ENCODE data around the gene ICOSLG. TPM values are rescaled to one million over a fixed set of nuclear protein-coding genes. Genes with fewer than 3 reads are reported as not detected.
A peak's percentile ranks its signal among the peaks of the same experiment; 100 is the strongest.
"Not testable (repeated sequence)": the region's sequence is repeated elsewhere in the genome, so short reads cannot be mapped to it uniquely, and the experiment has no call there.

The ICOSLG gene
- total RNA-seq, 1 experiment from 2014 or later: 9.0 TPM

DNA sequence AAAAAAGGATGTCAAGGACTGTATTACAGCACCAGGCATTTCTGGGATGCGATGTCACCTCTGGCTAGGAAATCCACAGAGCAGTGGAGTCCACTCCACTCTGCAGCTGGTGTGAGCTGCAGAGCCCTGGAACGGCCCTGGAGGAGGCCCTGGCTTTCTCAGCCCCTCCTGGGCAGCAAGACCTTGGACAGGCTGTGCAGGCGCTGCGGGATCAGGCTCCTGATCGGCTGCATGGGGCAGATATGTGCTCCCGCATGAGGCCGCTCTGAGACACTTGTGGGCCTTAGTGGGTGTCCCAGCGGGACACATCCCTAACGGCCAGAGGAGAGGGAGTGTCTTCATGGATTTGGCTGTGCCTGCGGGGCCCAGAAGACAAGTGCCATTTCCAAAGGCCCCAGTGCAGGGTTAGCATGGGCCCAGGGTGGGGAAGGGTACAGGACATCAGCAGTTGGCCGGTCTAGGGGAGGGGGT is 14.8 kb upstream of the ICOSLG start:
- Mint-ChIP-seq H3K27ac (no peak overlapping the region), H3K4me3 (no peak overlapping the region), H3K27me3 (ENCODE audit: low read depth) (no peaks in the 10 kb centered on the region), H3K9me3 (no peaks in the 10 kb centered on the region), H3K36me3 (no peaks in the 10 kb centered on the region), H3K4me1 (no peaks in the 10 kb centered on the region)
- TF ChIP-seq, protein P1, sequence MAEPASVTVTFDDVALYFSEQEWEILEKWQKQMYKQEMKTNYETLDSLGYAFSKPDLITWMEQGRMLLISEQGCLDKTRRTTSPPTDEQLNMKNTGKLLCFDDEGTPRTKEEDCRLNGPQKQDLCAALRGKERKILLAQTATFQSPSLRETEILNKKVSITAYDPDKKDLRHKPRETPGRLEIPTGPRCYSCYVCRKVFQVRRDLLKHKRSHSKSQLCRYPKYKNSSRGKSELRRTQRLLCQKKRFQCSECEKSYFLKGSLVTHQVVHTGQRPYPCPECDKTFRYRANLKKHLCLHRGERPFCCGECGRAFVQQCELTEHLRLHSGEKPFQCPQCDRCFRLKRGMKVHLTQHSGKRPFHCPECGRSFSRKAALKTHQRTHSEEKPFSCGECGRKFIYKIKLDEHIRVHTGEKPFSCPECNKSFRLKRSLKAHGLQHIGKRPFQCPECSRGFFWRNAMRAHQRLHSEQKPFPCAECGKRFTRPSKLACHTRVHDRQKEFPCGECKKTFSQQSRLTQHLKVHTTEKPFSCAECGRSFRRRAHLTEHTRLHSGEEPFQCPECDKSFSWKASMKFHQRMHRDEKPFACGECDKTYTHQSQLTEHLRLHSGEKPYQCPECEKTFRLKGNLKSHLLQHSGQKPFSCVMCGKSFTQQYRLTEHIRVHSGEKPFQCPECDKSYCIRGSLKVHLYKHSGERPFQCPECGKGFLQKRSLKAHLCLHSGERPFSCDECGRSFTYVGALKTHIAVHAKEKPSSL (CRISPR knock-in tag; conservative IDR thresholded peaks at IDR 0.05): no peak
- TF ChIP-seq, protein P2, sequence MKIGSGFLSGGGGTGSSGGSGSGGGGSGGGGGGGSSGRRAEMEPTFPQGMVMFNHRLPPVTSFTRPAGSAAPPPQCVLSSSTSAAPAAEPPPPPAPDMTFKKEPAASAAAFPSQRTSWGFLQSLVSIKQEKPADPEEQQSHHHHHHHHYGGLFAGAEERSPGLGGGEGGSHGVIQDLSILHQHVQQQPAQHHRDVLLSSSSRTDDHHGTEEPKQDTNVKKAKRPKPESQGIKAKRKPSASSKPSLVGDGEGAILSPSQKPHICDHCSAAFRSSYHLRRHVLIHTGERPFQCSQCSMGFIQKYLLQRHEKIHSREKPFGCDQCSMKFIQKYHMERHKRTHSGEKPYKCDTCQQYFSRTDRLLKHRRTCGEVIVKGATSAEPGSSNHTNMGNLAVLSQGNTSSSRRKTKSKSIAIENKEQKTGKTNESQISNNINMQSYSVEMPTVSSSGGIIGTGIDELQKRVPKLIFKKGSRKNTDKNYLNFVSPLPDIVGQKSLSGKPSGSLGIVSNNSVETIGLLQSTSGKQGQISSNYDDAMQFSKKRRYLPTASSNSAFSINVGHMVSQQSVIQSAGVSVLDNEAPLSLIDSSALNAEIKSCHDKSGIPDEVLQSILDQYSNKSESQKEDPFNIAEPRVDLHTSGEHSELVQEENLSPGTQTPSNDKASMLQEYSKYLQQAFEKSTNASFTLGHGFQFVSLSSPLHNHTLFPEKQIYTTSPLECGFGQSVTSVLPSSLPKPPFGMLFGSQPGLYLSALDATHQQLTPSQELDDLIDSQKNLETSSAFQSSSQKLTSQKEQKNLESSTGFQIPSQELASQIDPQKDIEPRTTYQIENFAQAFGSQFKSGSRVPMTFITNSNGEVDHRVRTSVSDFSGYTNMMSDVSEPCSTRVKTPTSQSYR (CRISPR knock-in tag; IDR thresholded peaks at IDR 0.05): no peak
- TF ChIP-seq, protein P3, sequence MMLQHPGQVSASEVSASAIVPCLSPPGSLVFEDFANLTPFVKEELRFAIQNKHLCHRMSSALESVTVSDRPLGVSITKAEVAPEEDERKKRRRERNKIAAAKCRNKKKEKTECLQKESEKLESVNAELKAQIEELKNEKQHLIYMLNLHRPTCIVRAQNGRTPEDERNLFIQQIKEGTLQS (CRISPR knock-in tag; conservative IDR thresholded peaks at IDR 0.05): no peak
- TF ChIP-seq ATF1 (CRISPR knock-in tag; IDR thresholded peaks at IDR 0.05) (no peak), FOXJ3 (CRISPR knock-in tag; IDR thresholded peaks at IDR 0.05; ENCODE audit: borderline replicate concordance) (no peak)
- TF ChIP-seq, protein P4, sequence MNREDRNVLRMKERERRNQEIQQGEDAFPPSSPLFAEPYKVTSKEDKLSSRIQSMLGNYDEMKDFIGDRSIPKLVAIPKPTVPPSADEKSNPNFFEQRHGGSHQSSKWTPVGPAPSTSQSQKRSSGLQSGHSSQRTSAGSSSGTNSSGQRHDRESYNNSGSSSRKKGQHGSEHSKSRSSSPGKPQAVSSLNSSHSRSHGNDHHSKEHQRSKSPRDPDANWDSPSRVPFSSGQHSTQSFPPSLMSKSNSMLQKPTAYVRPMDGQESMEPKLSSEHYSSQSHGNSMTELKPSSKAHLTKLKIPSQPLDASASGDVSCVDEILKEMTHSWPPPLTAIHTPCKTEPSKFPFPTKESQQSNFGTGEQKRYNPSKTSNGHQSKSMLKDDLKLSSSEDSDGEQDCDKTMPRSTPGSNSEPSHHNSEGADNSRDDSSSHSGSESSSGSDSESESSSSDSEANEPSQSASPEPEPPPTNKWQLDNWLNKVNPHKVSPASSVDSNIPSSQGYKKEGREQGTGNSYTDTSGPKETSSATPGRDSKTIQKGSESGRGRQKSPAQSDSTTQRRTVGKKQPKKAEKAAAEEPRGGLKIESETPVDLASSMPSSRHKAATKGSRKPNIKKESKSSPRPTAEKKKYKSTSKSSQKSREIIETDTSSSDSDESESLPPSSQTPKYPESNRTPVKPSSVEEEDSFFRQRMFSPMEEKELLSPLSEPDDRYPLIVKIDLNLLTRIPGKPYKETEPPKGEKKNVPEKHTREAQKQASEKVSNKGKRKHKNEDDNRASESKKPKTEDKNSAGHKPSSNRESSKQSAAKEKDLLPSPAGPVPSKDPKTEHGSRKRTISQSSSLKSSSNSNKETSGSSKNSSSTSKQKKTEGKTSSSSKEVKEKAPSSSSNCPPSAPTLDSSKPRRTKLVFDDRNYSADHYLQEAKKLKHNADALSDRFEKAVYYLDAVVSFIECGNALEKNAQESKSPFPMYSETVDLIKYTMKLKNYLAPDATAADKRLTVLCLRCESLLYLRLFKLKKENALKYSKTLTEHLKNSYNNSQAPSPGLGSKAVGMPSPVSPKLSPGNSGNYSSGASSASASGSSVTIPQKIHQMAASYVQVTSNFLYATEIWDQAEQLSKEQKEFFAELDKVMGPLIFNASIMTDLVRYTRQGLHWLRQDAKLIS (CRISPR knock-in tag; IDR thresholded peaks at IDR 0.05; ENCODE audit: borderline replicate concordance): no peak
- no peak for ATAC-seq
- CTCF ChIA-PET: no interaction called here
- POLR2A ChIA-PET: no interaction called here
- DNase-seq (ENCODE audit: low spot score): peak; percentile 8

DNA sequence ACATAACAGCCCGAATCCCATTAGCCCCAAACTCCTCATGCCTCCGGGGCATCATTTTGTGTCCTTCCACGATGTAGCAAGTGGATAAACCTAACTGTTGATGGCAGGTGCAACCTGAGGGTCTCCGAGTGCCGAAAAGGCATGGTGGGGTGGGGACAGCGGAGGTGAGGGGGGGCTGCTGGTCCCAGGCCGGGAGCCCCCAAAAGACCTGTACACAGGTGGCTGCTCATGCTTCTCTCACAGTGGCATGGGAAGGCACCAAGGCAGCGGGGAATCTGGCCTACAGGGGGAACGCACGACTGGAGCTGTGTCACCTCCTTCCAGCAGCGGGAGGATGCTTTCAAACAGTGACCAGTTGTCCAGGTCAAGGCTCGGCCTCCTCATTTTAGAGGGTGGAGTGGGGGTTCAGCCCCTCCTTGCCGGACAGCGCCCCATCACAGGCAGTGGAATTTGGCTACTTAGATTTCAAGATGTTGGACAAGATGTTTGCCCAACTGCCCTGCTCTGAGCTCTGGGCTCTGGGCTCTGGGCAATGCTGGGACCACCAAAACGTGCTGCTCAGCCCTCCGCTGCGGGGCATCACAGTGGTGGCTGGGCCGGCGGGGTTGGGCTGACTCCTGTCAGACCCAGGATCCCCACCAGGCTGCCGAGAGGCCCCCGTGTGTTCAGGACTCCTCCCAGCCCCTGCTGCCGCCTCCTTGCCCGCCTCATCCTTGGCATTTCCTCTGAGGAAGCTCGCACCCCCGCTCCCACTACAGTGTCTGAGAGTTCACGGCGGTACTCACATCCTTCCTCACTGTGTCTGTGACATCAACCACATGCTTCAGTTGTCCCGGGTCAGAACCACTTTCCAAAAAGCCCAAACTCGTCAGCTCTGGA is 13.3 kb upstream of the ICOSLG start:
- Mint-ChIP-seq H3K27ac (no peak overlapping the region), H3K4me1 (no peaks in the 10 kb centered on the region), H3K36me3 (no peaks in the 10 kb centered on the region), H3K9me3 (no peaks in the 10 kb centered on the region), H3K4me3 (no peak overlapping the region), H3K27me3 (ENCODE audit: low read depth) (no peaks in the 10 kb centered on the region)
- TF ChIP-seq JUN (CRISPR knock-in tag; IDR thresholded peaks at IDR 0.05): no peak
- TF ChIP-seq ATF1 (CRISPR knock-in tag; IDR thresholded peaks at IDR 0.05): no peak
- no peak for TF ChIP-seq SMAD3 (CRISPR knock-in tag; IDR thresholded peaks at IDR 0.05; ENCODE audit: borderline replicate concordance)
- TF ChIP-seq, protein P5, sequence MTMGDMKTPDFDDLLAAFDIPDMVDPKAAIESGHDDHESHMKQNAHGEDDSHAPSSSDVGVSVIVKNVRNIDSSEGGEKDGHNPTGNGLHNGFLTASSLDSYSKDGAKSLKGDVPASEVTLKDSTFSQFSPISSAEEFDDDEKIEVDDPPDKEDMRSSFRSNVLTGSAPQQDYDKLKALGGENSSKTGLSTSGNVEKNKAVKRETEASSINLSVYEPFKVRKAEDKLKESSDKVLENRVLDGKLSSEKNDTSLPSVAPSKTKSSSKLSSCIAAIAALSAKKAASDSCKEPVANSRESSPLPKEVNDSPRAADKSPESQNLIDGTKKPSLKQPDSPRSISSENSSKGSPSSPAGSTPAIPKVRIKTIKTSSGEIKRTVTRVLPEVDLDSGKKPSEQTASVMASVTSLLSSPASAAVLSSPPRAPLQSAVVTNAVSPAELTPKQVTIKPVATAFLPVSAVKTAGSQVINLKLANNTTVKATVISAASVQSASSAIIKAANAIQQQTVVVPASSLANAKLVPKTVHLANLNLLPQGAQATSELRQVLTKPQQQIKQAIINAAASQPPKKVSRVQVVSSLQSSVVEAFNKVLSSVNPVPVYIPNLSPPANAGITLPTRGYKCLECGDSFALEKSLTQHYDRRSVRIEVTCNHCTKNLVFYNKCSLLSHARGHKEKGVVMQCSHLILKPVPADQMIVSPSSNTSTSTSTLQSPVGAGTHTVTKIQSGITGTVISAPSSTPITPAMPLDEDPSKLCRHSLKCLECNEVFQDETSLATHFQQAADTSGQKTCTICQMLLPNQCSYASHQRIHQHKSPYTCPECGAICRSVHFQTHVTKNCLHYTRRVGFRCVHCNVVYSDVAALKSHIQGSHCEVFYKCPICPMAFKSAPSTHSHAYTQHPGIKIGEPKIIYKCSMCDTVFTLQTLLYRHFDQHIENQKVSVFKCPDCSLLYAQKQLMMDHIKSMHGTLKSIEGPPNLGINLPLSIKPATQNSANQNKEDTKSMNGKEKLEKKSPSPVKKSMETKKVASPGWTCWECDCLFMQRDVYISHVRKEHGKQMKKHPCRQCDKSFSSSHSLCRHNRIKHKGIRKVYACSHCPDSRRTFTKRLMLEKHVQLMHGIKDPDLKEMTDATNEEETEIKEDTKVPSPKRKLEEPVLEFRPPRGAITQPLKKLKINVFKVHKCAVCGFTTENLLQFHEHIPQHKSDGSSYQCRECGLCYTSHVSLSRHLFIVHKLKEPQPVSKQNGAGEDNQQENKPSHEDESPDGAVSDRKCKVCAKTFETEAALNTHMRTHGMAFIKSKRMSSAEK (CRISPR knock-in tag; IDR thresholded peaks at IDR 0.05; ENCODE audit: borderline replicate concordance): no peak
- no peak for TF ChIP-seq SP1 (CRISPR knock-in tag; conservative IDR thresholded peaks at IDR 0.05)
- TF ChIP-seq ZNF671 (CRISPR knock-in tag; IDR thresholded peaks at IDR 0.05): no peak
- TF ChIP-seq PRRX2 (CRISPR knock-in tag; IDR thresholded peaks at IDR 0.05): no peak
- ATAC-seq: no peak
- ChIA-PET POLR2A (no interaction called here), CTCF (interaction anchor here (0.7 to 2.0 kb wide), 4 partner anchors 13 to 97 kb away, joined by 3 to 7 read pairs (median 4); no protein-coding TSS in a partner anchor)
- no peak for DNase-seq (ENCODE audit: low spot score)

DNA sequence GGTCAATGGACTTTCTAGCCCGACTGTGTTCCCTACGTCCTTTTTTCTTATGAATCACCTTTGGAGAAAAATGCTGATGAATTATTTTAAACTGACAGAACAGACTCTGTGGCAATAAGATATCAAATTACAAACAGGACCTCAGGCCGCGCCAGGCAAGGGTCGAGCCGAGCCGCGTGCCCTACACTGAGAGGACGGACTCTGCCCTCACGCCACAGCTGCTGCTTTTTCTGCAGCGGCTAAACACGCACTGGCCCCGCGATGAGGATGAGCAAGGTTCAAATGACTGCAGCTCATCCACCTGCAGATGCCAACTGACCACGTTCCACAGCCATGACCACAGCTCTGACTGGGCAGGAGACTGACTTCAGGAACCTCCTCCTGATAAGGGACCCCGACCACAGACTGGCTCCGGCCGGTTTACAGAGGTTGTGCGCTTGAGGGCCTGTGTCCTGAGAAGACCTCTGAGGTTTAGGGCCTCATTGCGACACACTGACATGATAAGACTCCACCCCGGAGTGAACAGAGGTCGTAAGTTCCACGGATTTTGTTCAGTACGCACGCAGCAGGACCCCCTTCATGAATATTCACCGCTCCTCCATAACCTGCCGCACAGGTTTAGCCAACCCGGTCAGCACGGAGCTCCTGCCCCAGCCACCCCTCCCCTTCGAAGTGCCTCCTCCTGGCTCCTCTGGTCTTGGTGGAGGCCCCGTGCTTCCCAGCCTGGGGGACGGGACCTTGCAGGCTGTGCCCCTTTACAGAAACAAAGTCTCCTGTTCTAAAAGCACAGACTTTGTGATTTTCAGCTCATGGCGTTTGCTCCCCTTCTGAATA is 8.7 kb upstream of the ICOSLG start:
- H3K4me1 Mint-ChIP-seq; POLR2A ChIA-PET; H3K4me3 Mint-ChIP-seq; H3K9me3 Mint-ChIP-seq; CTCF ChIA-PET; DNase-seq (ENCODE audit: low spot score); H3K27ac Mint-ChIP-seq; H3K27me3 Mint-ChIP-seq (ENCODE audit: low read depth); H3K36me3 Mint-ChIP-seq: not testable (repeated sequence)
- ATAC-seq: peak; percentile 57

DNA sequence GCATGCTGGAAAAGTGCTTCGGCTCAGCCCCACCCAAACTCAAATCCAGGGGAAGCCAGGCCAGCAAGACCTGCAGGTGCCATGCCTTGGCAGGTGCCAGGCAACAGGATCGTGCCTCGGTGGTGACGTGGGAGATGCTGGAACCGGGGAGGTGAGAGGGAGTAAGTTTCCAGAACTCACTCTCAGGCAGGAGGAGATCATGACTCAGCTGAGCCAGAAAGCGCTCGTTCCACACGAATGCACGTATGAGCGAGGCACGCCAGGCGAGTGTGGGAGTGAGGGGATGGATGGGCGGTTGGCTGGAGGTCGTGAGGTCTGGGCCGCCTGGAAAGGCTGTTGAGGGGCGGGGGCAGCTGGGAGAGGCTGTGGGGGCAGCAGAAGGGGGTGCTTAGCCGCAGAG is 7.2 kb upstream of the ICOSLG start:
- H3K36me3 Mint-ChIP-seq; ATAC-seq; H3K27ac Mint-ChIP-seq; H3K4me3 Mint-ChIP-seq; CTCF ChIA-PET; H3K27me3 Mint-ChIP-seq (ENCODE audit: low read depth); H3K4me1 Mint-ChIP-seq; DNase-seq (ENCODE audit: low spot score); H3K9me3 Mint-ChIP-seq; POLR2A ChIA-PET: not testable (repeated sequence)

Measured in WTC11 (cell line).